Neural cell (in vitro differentiated cells): ENCODE data around the gene POU2AF3.

ENCODE experiments used
- CTCF ChIP-seq: fragments of 450-650 bp; IDR thresholded peaks from 2 replicates; pipeline ENCODE4 v1.5.1; 2014; ENCODE audit warnings: antibody characterized with exemption, mild to moderate bottlenecking, moderate library complexity; ENCODE audit not compliant: poor library complexity, severe bottlenecking
- EP300 ChIP-seq: fragments of 450-650 bp; conservative IDR thresholded peaks from 2 replicates; pipeline ENCODE4 v1.6.1; 2014; ENCODE audit warnings: antibody characterized with exemption, mild to moderate bottlenecking, moderate library complexity; ENCODE audit not compliant: poor library complexity, severe bottlenecking
- EZH2 ChIP-seq: fragments of 200-600, 300-800 bp; shearing (Covaris generic), sonication (generic); IDR thresholded peaks from 2 replicates; pipeline ENCODE4 v1.6.1; 2014; ENCODE audit warnings: antibody characterized with exemption, low read length, borderline replicate concordance, mild to moderate bottlenecking; ENCODE audit not compliant: insufficient read depth, poor library complexity, severe bottlenecking
- POLR2AphosphoS5 ChIP-seq: IDR thresholded peaks from 2 replicates; pipeline ENCODE4 v1.6.1; 2012
- REST ChIP-seq: IDR thresholded peaks from 2 replicates; pipeline ENCODE4 v1.6.1; 2012; ENCODE audit warnings: borderline replicate concordance

DNA sequence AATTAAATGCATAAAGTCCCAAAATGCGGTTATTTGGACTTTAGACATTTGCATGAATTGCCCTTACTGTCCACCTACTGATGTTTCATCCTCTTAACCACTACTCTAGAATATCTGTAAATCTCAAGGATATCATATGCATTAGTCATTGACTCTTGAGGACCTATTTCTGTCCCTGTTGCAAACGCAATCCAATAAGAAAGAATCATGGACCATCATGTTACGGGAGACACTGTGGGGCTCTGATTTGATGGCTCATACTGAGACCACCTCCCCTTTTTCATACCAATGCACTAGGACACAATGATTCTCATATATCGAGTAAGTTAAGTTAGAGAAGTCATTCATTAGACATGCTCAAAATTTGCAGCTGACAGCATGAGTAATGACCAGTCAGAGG lies 38.5 kb upstream of the POU2AF3 start:
- TF ChIP-seq CTCF (no peak), POLR2AphosphoS5 (no peak), EZH2 (no peak), EP300 (no peak), REST (no peak)
